Measurements from ENCODE around the gene CNN3.
A peak's percentile ranks its signal among the peaks of the same experiment; 100 is the strongest.

Gene CNN3

GRCh38 chr1:94926915-94927404 lies at the start of gene CNN3:
CNN3 (minus strand) TSS chr1:94927110; CDS start chr1:94926894, 216 bp downstream.
- peak; percentile 51 to 53 for DNase-seq (ENCODE audit: low read depth in 2 of 2)

GRCh38 chr1:94974824-94975223 lies 47.9 kb upstream of the CNN3 start:
- no peak for DNase-seq (ENCODE audit: low read depth in 2 of 2)

GRCh38 chr1:94974241-94974640 lies 47.3 kb upstream of the CNN3 start:
- no peak for DNase-seq (ENCODE audit: low read depth in 2 of 2)

- DNase-seq (ENCODE audit: low read depth in 2 of 2), result no peak
These were observed 46.5 kb upstream of the CNN3 start for GRCh38 chr1:94973309-94973922.

- DNase-seq (ENCODE audit: low read depth in 2 of 2), result no peak
These were observed 44.6 kb upstream of the CNN3 start for GRCh38 chr1:94971491-94971924.

GRCh38 chr1:94970783-94971182 lies 43.9 kb upstream of the CNN3 start:
- DNase-seq (ENCODE audit: low read depth in 2 of 2), result no peak

- no peak for DNase-seq (ENCODE audit: low read depth in 2 of 2)
These were observed 42.2 kb upstream of the CNN3 start for GRCh38 chr1:94969137-94969536.

- DNase-seq (ENCODE audit: low read depth in 2 of 2), result no peak
These were observed 39.1 kb upstream of the CNN3 start for GRCh38 chr1:94966033-94966432.

- DNase-seq (ENCODE audit: low read depth in 2 of 2), result no peak
These were observed 37.0 kb upstream of the CNN3 start for GRCh38 chr1:94963864-94964263.

GRCh38 chr1:94962409-94963265 lies 35.7 kb upstream of the CNN3 start:
- peak in 1 of 2 donors; percentile 1 for DNase-seq (ENCODE audit: low read depth in 2 of 2)

GRCh38 chr1:94961988-94962387 lies 35.1 kb upstream of the CNN3 start:
- no peak for DNase-seq (ENCODE audit: low read depth in 2 of 2)

GRCh38 chr1:94961582-94961981 lies 34.7 kb upstream of the CNN3 start:
- no peak for DNase-seq (ENCODE audit: low read depth in 2 of 2)

- no peak for DNase-seq (ENCODE audit: low read depth in 2 of 2)
These were observed 31.2 kb upstream of the CNN3 start for GRCh38 chr1:94958081-94958480.

GRCh38 chr1:94955767-94956632 lies 29.1 kb upstream of the CNN3 start:
- no peak for DNase-seq (ENCODE audit: low read depth in 2 of 2)

- no peak for DNase-seq (ENCODE audit: low read depth in 2 of 2)
These were observed 27.6 kb upstream of the CNN3 start for GRCh38 chr1:94954263-94955220.

GRCh38 chr1:94953746-94954145 lies 26.8 kb upstream of the CNN3 start:
- DNase-seq (ENCODE audit: low read depth in 2 of 2), result no peak

GRCh38 chr1:94953107-94953506 lies 26.2 kb upstream of the CNN3 start:
- no peak for DNase-seq (ENCODE audit: low read depth in 2 of 2)

GRCh38 chr1:94952539-94952938 lies 25.6 kb upstream of the CNN3 start:
- no peak for DNase-seq (ENCODE audit: low read depth in 2 of 2)

- DNase-seq (ENCODE audit: low read depth in 2 of 2), result no peak
These were observed 24.7 kb upstream of the CNN3 start for GRCh38 chr1:94951509-94952208.

- DNase-seq (ENCODE audit: low read depth in 2 of 2), result no peak
These were observed 24.1 kb upstream of the CNN3 start for GRCh38 chr1:94951046-94951445.

Data from stimulated activated CD8-positive, alpha-beta memory T cell treated with anti-CD3 and anti-CD28 coated beads, Interleukin-2, amount 100 ng/mL, for 48 hours (primary cell).